DND-41 (cell line): ENCODE data around the gene KXD1.

ENCODE experiments used
- CTCF ChIP-seq: IDR thresholded peaks from 2 replicates; pipeline ENCODE4 v1.5.1; 2012; ENCODE audit warnings: borderline replicate concordance, low read length, moderate library complexity, mild to moderate bottlenecking; ENCODE audit not compliant: poor library complexity, severe bottlenecking; ENCODE audit errors: extremely low read depth
- EZH2 ChIP-seq: IDR thresholded peaks from 3 replicates; pipeline ENCODE4 v1.6.1; 2012; ENCODE audit warnings: borderline replicate concordance, low read depth, mild to moderate bottlenecking, moderate library complexity, low read length, inconsistent platforms; ENCODE audit not compliant: severe bottlenecking

- no peak for TF ChIP-seq EZH2
- TF ChIP-seq CTCF = no peak
Observed at GRCh38 chr19:18587962-18588610, 30.4 kb downstream of the KXD1 start.
